Activated effector memory CD4-positive, alpha-beta T cell treated with Interleukin-2 at 50 U/mL for 16 hours (primary cell): ENCODE measurements around the gene NAT16.
"Not testable (repeated sequence)": the region's sequence is repeated elsewhere in the genome, so short reads cannot be mapped to it uniquely, and the experiment has no call there.

ENCODE experiments used
- DNase-seq: peaks from one replicate; pipeline ENCODE4 v3.0.0-alpha.2; 2020

Gene NAT16

DNA sequence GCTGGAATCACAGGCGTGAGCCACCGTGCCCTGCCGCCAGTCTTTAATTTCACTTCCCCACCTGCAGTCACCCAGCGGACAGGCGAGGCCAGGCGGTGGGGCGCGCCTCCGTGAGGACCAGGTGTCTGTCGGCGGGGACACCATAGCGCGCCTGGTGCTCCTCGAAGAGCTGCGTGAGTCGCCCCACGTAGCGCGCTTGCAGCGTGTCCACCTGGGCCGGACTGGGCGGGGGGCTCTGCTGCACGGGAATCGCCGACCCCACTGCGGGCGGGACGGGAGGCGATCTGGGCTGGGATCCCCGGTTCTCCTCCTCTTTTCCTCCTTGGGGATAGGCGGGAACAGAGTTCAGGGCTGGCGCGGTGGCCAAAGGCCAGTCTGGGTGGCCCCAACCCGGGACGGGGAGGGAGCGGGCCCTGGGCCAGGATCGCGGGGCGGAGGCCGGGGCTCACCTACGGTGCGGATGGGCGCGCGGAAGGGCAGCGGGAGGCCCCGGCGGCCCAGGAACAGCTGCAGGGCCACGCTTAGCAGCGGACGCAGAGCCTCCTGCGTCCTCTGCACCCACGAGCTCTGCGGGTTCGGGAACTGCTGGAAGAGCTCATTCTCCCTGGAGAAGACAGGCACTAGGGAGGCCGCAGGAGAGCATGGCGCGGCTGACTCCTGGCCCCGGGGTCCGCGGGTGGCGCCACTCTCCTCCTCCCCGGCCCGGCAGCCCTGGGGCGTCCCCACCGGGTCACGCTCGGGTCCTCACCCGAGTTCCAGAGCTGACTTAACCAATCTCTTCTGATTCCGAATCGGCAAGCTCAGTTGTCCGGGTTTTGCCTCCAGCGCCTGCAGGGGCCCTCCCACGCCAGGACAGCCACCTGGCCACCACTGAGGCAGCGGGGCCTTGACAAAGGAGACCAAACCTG is 21.9 kb upstream of the NAT16 start:
- no peak for DNase-seq

DNA sequence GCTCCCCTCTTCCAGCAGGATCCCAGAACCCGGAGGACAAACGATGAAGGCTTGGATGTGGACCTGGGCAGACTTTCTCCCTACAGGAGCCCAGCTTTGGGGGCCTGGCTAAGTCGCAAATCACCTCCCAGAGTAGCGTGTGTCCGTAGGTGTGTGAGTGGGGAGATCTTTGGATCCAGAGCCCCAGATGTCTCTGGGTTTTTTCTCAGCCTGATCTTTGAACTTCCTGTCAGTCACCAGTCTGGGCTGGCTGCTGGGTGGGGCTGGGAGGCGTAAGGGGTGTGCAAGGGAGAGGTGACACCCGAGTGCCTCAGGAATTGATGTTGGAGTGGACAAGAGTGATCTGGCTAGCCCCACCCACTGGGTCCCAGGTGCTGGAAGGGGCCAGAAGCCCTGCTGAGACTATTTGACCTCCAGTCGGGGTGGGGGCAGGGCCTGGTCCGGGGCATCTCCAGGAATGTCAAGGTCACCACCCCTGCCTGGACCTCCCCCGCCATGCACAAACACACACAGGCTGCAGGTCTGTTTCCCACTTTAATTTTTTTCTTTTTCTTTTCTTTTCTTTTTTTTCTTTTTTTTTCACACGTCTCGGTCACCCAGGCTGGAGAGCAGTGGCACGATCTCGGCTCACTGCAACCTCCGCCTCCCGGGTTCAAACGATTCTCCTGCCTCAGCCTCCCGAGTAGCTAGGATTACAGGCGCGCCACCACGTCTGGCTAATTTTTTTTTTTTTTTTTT is 20.9 kb upstream of the NAT16 start, which contains the start of gene MOGAT3:
MOGAT3 (minus strand) TSS at position 175 of the 738 bp plus-strand sequence. CDS start 182 bp downstream, outside the sequence.
- no peak for DNase-seq

DNA sequence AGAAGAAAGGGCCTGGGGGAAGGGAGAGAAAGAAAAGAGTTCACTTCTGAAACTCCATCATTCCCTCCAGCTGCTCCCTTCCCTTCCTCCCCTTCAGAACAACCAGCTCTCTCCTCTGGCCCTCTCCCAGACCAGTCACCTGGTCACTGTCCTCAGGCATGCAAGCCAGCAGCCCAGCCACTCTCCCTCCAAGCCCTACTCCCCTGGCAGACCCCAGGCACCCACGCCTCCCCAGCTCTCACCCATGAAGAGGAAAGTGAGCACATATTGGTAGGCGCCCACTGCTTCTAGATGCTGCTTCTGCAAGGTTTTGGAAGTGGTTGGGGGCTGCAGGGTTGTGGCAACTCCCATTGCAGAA is 20.4 kb upstream of the NAT16 start:
- DNase-seq: no peak

DNA sequence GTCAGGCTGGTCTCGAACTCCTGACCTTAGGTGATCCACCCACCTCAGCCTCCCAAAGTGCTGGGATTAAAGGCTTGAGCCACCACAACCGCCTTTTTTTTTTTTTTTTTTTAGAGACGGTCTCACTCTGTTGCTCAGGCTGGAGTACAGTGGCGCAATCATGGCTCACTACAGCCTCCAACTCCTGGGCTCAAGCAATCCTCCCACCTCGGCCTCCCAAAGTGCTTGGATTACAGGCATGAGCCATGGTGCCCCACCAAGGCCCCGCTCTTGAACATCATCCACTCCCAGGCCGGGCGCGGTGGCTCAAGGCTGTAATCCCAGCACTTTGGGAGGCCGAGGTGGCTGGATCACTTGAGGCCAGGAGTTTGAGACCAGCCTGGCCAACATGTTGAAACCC is 19.4 kb upstream of the NAT16 start:
- DNase-seq: not testable (repeated sequence)

DNA sequence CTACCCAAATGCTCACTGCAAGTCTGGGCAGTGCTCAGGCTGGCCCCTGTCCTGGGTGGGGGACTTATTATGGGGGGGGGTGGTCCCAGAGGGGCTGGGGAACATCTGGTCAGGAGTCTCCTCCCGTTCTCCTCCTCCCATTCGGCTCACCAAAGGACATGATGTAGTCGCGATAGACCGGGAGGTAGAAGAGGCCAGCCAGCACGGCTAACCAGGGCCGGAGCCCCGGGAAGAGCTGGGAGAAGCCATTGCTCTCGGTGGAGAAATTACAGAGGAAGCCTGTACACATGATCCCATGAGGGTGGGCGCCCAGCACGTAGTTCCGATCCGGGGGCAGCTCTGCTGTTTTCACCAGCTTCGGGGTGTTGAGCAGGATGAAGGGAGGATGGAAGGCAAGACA is 18.4 kb upstream of the NAT16 start:
- no peak for DNase-seq

DNA sequence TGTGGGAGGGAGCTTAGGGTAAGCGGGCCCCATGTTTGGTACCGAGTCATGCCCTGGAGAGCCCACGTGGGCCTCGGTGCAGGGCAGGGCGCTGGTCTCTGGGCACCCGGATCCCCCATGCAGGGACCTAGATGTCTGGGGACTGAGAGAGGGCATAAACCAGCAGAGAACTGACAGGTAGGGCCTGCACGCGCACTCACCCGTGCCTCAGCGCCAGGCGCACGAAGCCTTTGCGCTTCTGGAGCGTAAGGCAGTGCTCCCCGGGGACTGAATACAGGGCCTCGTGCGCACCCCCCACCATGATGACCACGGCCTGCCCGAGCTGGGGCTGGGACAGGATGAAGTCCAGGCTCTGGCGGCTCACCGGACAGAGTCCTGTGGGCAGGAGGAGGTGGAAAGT is 17.9 kb upstream of the NAT16 start:
- no peak for DNase-seq

DNA sequence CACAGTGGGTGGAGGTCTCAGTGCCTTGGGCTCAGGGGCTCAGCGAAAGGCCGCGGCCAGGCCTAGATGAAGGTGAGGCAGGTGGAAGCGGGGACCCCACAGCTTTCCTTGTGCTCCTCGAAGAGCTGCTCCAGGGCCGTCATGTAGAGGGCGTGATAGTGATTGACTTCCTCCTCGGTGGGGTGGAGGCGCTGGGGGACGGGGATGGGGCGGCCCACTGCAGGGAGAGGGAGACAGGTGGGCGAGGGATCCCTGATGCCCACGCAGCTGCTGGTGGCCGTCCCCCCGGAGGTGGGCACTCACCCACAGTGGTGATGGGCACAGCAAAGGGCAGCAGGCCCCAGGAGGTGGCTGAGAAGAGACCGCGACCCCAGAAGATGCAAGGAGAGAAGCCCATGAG is 15.8 kb upstream of the NAT16 start:
- no peak for DNase-seq

DNA sequence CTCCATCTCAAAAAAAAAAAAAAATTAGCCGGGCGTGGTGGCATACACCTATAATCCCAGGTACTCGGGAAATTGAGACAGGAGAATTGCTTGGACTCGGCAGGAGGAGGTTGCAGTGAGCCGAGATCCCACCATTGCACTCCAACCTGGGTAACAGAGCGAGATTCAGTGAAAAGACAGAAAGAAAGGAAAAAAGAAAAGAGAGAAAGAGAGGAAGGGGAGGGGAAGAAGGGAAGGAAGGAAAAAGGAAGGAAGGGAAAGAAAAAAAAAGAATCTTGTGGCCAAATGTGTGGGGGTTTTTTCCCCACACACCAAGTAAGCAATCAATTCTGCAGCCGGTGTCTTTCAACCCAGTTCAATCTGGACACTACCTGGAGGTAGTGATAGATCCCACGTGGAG is 9.0 kb upstream of the NAT16 start:
- no peak for DNase-seq

DNA sequence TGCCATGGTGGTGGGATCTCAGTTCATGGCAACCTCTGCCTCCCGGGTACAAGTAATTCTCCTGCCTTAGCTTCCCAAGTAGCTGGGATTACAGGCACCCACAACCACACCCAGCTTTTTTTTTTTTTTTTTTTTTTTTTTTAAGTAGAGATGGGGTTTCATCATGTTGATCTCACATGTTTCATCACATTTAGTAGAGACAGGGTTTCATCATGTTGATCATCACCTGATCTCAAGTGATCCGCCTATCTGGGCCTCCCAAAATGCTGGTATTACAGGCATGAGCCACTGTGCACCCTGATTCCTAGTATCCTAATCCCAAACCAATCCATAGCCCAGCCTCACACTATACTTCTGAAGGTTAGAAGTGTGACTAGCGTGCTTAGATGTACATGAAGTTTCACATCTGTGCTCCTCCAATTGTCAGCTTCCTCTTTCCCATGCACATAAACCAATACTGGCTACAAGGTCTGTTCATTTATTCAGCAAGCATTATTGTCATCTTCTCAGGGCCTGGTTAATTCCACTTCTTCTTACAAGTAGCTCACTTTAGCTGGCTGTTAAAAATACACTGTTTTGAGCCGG is 6.8 kb upstream of the NAT16 start:
- DNase-seq: no peak

DNA sequence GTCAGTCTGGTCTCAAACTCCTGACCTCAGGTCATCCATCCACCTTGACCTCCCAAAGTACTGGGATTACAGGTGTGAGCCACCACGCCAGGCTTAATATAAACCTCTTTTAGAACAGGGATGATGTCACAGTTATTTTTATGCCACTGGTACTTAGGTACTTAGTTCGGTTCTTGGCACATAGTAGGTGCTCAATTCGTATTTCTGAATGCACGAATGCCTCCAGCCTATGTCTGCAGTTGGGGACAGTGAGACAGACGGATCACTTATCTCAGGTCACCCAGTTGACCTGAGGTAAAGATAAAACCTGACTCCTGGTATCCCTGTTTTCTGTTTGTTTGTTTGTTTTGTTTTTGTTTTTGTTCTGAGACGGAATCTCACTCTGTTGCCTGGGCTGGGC is 6.1 kb upstream of the NAT16 start:
- DNase-seq: no peak

DNA sequence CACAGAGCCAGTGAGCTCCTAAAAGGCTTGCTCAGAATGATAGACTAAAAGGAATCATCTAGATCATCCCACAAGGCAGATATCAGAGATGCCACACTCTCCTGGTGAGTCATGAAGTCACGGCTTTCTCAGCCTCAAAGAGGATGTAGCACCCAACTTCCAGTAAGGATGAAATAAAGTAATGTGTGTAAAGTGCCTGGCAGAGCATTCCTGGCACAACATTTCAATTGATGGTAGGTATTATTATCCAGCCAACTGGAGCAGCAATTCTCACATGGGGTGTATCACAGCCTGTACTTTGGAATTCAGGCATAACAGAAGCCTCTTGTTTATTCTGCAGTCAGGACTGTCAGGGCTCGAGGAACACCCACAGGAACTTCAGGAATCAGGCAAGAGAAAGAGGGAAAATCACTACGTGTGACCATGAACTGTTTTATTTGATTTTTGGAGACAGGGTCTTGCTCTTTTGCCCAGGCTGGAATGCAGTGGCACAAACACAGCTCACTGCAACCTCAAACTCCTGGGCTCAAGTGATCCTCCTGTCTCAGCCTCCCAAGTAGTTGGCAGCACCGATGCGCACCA is 5.3 kb upstream of the NAT16 start:
- no peak for DNase-seq

DNA sequence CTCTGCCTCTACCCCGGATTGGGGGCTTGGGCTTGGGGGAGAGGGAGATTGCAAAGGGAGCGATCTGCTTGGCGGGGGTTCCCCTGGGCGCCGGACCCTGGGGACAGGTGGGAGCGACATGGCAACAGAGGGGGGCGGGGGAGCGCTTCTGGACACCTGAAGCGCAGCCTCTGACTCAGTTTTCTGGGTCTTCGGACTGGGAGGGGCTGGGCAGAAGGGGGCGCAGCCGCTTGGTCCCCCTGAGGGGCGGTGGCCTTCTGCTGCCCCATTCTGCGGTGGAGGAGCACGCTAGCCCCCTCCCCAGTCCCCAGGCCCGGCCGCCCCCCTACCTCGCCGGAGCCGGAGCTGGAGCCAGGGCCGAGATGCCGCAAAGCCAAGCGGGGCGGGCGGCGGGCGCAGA is 380 bp downstream of the NAT16 start:
- DNase-seq: no peak

DNA sequence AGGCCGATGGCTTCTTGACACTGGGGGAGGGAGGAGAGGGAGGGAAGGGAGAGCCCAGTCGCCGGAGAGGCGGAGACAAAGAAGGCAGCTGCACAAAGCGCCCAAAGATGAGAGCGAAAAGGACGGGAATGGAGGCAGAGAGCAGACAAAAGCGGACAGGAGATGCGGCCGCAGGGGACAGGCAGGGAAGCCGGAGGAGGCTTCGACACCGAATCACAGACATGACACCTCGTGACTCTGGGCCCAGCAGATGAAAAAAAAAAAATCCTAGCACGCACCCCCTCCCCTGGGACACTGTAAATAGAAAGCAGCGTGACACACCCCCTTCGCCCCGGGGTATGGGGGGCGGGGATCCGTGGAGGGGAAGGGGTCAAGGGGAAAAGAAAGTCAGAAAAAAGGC is 976 bp downstream of the NAT16 start:
- no peak for DNase-seq

DNA sequence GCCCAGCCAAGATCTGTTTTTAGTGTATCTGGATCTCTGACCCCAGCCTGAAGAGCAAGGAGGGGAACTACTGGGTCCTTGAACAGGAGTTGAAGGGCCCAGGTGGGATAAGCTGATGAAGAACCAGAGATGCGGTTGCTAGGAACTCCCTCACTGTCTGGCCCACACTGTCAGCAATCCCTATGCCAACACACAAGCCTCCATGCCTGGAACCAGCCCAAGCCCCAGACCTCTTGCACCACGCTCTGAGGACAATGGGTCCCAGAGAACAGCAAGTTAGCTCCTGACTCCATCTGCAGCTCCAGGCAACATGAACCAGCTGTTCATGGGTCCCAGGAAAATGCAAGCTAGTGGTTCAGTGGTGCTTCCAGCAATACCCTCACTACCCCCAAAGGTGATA is 2.4 kb downstream of the NAT16 start:
- no peak for DNase-seq

DNA sequence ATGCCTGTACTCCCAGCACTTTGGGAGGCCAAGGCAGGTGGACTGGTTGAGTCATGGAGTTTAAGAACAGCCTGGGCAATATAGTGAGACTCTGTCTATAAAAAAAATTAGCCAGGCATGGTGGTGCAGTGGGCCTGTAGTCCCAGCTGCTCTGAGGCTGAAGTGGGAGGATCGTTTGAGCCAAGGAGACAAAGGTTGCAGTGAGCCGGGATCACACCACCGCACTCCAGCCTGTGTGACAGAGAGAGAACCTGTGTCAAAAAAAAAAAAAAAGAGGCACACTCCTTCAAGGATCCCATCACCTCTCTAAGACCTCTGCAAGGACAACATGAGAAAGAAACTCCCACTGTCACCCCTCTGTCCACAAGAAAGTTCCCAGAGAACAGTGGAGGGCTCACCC is 4.4 kb downstream of the NAT16 start:
- no peak for DNase-seq

DNA sequence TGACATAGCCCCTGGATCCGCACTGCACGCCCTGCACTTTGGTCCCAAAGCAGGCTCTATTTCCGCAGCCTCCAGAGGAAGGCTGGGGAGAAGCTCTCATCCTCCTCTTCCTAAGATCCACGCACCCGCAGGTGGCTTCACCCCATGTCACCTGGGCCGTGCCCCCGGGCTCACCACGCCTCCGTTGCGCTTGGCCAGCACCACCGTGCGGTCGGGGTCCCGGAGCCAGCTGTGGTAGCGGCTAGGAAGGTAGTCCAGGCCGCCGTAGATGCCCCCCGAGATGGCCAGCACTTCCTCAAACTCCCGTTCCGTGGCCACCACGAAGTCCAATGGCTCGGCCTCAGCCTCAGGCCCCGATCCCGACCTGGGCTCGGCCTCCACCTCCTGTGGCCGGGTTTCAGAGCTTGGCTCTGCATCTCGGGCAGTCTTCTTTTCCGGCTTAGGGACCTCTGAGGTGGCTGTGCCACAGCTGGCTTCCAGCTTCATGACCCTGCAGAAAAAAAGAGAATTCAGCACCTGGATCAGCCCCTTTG is 5.7 kb downstream of the NAT16 start:
- DNase-seq: no peak

DNA sequence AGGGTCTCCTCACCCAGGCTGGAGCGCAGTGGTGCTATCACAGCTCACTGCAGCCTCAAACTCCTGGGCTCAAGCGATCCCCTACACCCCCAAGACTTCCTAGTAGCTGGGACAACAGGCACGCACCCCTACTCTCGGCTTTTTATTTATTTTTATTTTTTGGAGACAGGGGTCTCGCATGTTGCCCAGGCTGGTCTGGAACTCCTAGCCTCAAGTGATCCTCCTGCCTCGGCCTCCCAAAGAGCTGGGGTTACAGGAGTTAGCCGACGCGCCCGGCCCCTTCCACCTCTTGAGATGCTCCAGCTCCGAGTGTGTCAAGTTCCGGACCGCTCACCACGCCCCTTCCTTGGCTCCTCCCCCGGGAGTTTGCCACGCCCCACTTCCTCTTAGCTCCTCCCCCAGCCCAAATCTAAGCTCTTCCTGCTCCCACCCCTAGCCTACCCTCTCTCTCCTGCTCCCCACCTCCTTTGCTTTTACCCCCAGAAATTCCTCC is 6.3 kb downstream of the NAT16 start:
- DNase-seq: peak; percentile 45

DNA sequence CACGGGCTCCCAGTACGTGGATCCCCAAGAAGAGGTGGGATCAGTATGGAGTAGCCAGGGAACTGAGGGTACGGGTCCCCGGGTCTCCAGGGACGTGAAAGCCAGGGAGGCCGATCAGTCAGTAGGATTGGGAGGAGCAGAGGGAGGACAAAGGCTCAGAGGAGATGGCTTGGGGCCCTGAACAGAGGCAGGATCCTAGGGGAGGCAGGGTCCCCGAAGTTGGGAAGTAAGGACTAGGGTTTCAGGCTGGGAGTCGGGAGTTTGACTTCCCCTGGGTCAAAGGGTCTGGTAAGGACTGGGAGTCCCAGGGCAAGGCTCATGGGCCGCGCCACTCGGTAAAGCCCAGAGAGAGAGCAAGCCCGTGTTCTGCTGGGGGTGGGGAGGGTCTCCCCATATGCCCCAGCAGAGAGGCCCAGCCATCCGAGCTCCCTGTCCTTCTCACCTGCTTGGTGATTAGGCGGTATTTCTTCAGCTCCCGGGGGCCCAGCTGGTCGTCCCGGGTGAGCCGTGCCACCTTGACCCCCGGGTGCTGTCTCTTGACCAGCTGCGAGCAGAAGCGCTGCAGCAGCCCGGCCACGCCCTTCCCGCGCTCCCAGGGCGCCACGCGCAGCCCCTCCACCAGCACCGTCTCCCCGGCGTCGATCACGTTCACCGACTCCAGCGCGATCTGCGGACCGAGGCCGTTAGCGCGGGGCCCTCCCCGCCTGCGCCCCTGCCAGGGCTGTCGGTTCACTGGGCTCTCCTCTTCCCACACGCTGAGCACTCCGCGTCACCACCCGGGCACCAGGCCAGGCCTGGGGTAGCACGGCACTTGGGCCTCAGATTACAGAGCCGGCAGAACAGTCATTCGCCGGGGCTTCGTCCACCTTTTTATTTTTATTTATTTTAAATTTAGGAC is 7.0 kb downstream of the NAT16 start:
- no peak for DNase-seq

DNA sequence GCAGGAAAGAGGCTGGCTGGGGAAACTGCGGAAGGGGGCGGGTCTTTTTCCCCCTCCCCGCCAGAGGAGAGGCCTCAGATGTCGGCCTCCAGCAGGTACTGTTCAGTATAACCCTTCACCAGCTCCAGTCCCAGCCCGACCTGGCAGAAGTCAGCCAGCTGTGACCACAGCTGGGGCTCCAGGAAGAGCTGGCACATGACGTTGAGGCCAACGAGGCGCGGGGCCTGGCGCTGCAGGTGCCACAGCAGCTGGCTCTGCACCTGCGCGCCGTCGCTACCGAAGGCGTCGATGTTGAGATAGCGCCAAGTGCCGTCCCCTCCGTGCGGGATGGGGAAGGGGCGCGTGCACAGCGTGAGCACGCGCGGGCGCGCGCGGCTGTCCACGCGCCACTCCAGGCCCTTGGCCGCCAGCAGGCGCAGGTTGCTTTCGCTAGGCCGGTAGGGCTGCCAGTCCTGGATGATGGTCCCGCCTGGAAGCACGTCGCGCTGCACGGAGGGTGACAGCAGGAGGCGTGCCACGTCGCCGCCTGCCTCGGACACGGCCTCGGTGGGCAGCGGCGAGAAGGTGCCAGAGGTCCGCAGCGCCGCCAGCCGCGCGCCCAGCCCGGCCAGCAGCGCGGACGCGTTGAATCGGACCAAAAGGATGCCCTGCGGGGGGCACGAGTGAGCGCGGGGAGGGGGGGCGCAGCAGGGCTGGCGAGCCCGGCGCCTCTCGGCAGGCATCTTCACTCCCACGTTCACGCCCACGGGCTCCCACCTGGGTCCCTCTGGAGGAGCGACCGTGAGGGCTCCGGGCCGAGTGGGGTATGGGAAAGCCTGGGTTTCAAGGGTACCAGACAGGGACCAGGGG is 7.9 kb downstream of the NAT16 start:
- DNase-seq: no peak

DNA sequence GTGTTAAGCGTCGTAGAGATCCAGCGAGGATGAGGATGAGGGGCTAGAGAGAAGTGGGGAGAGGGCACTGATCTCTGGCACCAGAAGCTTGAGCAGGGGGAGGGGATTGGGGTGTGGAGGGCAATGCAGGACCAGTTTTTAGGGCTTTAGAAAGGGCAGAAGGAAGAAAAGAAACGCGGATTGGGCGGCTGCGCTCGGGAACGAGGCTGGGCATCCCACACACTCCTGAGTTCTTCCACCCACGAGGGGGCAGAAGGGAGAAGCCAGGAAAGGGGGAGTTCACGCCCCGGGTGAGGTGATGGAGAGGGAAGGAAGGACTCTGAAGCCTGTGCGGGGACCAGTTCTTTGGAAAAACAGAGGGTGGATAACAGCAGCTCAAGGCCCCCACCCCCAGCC is 8.7 kb downstream of the NAT16 start:
- DNase-seq: no peak
